ENCODE data around the gene EML4. TPM values are rescaled to one million over a fixed set of nuclear protein-coding genes. Genes with fewer than 3 reads are reported as not detected.

Gene EML4
- total and polyA plus RNA-seq, 2 of the 13 experiments (the other 11 are each of a cell fraction or from before 2014, with no cell fraction given) = 243 to 476 TPM

DNA sequence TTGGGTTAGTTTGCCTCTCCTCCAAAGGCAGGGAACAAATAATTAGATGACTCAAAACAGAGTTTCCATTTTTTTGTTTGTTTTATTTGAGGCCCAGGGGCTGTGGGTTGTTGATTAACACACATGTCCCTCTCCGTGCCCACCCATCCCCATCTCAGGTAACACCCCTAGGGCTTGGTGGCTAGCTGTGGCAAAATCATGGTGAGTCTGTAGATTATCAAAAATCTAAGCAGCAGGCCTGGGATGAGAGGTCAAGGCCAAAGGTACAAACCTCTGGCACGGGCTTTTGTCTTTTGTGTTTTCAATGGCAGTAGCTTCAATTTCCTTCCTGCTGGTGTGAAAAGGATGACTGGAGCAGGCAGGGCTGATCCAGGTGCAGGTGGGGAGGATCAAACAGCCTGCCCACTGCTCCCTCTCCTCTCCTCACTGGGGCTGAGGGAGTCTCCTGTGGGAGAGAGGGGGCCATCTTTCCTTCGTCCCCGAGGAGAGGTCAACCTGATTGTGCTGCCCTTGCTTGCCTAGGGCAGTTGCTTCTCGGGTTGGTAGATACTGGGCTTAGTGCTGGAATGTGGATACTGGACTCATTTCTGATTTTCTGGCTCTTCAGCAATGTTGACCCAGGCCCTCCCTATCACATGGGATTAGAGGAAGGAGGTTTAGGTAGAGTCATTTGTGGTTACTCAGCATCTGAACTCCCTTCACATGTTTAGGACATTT is 31.9 kb upstream of the EML4 start (continued):
- TF ChIP-seq REL (CRISPR knock-in tag; conservative IDR thresholded peaks at IDR 0.05) (no peak), PCBP1 (IDR thresholded peaks at IDR 0.05; ENCODE audit: borderline replicate concordance, low read depth, low read length) (no peak), MEF2D (CRISPR knock-in tag; IDR thresholded peaks at IDR 0.05) (peak; percentile 93), TGIF2 (CRISPR knock-in tag; IDR thresholded peaks at IDR 0.05) (no peak), MIXL1 (CRISPR knock-in tag; IDR thresholded peaks at IDR 0.05) (peak; percentile 75), MTF2 (CRISPR knock-in tag; IDR thresholded peaks at IDR 0.05; ENCODE audit: borderline replicate concordance) (no peak), ZC3H4 (CRISPR knock-in tag; IDR thresholded peaks at IDR 0.05; ENCODE audit: borderline replicate concordance) (no peak), ETV6 (CRISPR knock-in tag; conservative IDR thresholded peaks at IDR 0.05) (peak; percentile 90; the same call in 1 of the 2 replicates), HDAC2 (CRISPR knock-in tag; IDR thresholded peaks at IDR 0.05) (peak; percentile 92), HOXD1 (CRISPR knock-in tag; IDR thresholded peaks at IDR 0.05) (no peak; the same call in 1 of the 2 replicates), ZNF549 (CRISPR knock-in tag; IDR thresholded peaks at IDR 0.05) (no peak), ZSCAN31 (CRISPR knock-in tag; IDR thresholded peaks at IDR 0.05; ENCODE audit: low read depth) (no peak), ZFP41 (CRISPR knock-in tag; IDR thresholded peaks at IDR 0.05; ENCODE audit: borderline replicate concordance) (no peak), NR2F1 (CRISPR knock-in tag; IDR thresholded peaks at IDR 0.05) (peak; percentile 82 to 95; a peak in 3 of 4 replicates), BHLHE40 (IDR thresholded peaks at IDR 0.05; ENCODE audit: low read length) (no peak; the same call in 1 of the 2 replicates)
- TF ChIP-seq, protein P1, sequence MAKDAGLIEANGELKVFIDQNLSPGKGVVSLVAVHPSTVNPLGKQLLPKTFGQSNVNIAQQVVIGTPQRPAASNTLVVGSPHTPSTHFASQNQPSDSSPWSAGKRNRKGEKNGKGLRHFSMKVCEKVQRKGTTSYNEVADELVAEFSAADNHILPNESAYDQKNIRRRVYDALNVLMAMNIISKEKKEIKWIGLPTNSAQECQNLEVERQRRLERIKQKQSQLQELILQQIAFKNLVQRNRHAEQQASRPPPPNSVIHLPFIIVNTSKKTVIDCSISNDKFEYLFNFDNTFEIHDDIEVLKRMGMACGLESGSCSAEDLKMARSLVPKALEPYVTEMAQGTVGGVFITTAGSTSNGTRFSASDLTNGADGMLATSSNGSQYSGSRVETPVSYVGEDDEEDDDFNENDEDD (CRISPR knock-in tag; IDR thresholded peaks at IDR 0.05; ENCODE audit: borderline replicate concordance) = peak; percentile 68
- TF ChIP-seq, protein P2, sequence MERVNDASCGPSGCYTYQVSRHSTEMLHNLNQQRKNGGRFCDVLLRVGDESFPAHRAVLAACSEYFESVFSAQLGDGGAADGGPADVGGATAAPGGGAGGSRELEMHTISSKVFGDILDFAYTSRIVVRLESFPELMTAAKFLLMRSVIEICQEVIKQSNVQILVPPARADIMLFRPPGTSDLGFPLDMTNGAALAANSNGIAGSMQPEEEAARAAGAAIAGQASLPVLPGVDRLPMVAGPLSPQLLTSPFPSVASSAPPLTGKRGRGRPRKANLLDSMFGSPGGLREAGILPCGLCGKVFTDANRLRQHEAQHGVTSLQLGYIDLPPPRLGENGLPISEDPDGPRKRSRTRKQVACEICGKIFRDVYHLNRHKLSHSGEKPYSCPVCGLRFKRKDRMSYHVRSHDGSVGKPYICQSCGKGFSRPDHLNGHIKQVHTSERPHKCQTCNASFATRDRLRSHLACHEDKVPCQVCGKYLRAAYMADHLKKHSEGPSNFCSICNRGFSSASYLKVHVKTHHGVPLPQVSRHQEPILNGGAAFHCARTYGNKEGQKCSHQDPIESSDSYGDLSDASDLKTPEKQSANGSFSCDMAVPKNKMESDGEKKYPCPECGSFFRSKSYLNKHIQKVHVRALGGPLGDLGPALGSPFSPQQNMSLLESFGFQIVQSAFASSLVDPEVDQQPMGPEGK (CRISPR knock-in tag; IDR thresholded peaks at IDR 0.05) = peak; percentile 79
- TF ChIP-seq, protein P3, sequence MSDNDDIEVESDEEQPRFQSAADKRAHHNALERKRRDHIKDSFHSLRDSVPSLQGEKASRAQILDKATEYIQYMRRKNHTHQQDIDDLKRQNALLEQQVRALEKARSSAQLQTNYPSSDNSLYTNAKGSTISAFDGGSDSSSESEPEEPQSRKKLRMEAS (IDR thresholded peaks at IDR 0.05) = peak; percentile 60
- TF ChIP-seq, protein P4, sequence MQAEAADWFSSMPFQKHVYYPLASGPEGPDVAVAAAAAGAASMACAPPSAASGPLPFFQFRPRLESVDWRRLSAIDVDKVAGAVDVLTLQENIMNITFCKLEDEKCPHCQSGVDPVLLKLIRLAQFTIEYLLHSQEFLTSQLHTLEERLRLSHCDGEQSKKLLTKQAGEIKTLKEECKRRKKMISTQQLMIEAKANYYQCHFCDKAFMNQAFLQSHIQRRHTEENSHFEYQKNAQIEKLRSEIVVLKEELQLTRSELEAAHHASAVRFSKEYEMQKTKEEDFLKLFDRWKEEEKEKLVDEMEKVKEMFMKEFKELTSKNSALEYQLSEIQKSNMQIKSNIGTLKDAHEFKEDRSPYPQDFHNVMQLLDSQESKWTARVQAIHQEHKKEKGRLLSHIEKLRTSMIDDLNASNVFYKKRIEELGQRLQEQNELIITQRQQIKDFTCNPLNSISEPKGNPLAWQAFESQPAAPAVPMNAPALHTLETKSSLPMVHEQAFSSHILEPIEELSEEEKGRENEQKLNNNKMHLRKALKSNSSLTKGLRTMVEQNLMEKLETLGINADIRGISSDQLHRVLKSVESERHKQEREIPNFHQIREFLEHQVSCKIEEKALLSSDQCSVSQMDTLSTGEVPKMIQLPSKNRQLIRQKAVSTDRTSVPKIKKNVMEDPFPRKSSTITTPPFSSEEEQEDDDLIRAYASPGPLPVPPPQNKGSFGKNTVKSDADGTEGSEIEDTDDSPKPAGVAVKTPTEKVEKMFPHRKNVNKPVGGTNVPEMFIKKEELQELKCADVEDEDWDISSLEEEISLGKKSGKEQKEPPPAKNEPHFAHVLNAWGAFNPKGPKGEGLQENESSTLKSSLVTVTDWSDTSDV (CRISPR knock-in tag; IDR thresholded peaks at IDR 0.05) = peak; percentile 69; the same call in 1 of the 2 replicates
- TF ChIP-seq, protein P5, sequence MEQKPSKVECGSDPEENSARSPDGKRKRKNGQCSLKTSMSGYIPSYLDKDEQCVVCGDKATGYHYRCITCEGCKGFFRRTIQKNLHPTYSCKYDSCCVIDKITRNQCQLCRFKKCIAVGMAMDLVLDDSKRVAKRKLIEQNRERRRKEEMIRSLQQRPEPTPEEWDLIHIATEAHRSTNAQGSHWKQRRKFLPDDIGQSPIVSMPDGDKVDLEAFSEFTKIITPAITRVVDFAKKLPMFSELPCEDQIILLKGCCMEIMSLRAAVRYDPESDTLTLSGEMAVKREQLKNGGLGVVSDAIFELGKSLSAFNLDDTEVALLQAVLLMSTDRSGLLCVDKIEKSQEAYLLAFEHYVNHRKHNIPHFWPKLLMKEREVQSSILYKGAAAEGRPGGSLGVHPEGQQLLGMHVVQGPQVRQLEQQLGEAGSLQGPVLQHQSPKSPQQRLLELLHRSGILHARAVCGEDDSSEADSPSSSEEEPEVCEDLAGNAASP (CRISPR knock-in tag; IDR thresholded peaks at IDR 0.05; ENCODE audit: borderline replicate concordance) = no peak; the same call in none of the 2 replicates

Data from HepG2 (cell line).